ENCODE data around the gene CLCN6. TPM values are rescaled to one million over a fixed set of nuclear protein-coding genes. Genes with fewer than 3 reads are reported as not detected.

CLCN6 gene
- total RNA-seq, 2 donors from 2014 or later = 29.6 to 31.5 TPM

DNA sequence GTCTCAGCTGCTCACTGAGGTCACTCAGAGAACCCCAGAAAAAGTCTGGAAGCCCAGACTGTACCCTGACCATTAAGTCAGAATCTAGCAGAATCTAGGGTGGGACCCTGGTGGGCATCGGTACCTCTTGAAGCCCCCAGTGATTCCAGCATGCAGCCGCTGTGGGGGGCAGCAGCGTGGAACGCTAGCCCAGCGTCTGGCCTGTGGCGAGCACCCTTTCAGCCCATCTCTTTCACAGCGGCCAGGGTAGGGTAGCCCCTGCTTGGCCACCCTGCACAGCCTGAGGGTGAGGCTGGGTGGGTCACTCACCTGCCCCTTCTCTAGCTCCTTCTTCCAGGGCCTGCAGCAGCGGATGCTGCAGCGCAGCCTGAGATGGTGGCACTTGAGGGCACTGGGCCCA is 27.7 kb upstream of the CLCN6 start:
- no peak for DNase-seq
- Mint-ChIP-seq H3K4me3 (no peak overlapping the region), H3K4me1 (no peaks in the 10 kb centered on the region), H3K36me3 (ENCODE audit: low read depth) (no peaks in the 10 kb centered on the region), H3K9me3 (no peaks in the 10 kb centered on the region), H3K27me3 (ENCODE audit: insufficient read depth) (no peaks in the 10 kb centered on the region), H3K27ac (no peak overlapping the region)
- no peak overlapping the region for H3K27ac ChIP-seq (ENCODE audit: low read depth, low read length)
- no peak overlapping the region for H3K9ac ChIP-seq (ENCODE audit: extremely low read depth, low read length, poor library complexity, severe bottlenecking)
- no peaks in the 10 kb centered on the region for H3K27me3 ChIP-seq (ENCODE audit: control insufficient read depth, insufficient read depth, low read length, poor library complexity, severe bottlenecking)
- no peaks in the 10 kb centered on the region for H3K9me3 ChIP-seq (ENCODE audit: control insufficient read depth, low read length)
- 92 to 96% methylated on average over 4 to 9 of the region's 9 CpGs for WGBS, 2 experiments (ENCODE audit: insufficient coverage in 1 of 2, insufficient read length in 1 of 2)
- H3K4me1 ChIP-seq (ENCODE audit: control insufficient read depth, insufficient read depth, low read length) = no peaks in the 10 kb centered on the region
- no peak overlapping the region for H3K4me3 ChIP-seq (ENCODE audit: low read length)
- no peaks in the 10 kb centered on the region for H3K36me3 ChIP-seq (ENCODE audit: control insufficient read depth, insufficient read depth, low read length)
- TF ChIP-seq, protein P1, sequence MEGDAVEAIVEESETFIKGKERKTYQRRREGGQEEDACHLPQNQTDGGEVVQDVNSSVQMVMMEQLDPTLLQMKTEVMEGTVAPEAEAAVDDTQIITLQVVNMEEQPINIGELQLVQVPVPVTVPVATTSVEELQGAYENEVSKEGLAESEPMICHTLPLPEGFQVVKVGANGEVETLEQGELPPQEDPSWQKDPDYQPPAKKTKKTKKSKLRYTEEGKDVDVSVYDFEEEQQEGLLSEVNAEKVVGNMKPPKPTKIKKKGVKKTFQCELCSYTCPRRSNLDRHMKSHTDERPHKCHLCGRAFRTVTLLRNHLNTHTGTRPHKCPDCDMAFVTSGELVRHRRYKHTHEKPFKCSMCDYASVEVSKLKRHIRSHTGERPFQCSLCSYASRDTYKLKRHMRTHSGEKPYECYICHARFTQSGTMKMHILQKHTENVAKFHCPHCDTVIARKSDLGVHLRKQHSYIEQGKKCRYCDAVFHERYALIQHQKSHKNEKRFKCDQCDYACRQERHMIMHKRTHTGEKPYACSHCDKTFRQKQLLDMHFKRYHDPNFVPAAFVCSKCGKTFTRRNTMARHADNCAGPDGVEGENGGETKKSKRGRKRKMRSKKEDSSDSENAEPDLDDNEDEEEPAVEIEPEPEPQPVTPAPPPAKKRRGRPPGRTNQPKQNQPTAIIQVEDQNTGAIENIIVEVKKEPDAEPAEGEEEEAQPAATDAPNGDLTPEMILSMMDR (conservative IDR thresholded peaks at IDR 0.05) = no peak

DNA sequence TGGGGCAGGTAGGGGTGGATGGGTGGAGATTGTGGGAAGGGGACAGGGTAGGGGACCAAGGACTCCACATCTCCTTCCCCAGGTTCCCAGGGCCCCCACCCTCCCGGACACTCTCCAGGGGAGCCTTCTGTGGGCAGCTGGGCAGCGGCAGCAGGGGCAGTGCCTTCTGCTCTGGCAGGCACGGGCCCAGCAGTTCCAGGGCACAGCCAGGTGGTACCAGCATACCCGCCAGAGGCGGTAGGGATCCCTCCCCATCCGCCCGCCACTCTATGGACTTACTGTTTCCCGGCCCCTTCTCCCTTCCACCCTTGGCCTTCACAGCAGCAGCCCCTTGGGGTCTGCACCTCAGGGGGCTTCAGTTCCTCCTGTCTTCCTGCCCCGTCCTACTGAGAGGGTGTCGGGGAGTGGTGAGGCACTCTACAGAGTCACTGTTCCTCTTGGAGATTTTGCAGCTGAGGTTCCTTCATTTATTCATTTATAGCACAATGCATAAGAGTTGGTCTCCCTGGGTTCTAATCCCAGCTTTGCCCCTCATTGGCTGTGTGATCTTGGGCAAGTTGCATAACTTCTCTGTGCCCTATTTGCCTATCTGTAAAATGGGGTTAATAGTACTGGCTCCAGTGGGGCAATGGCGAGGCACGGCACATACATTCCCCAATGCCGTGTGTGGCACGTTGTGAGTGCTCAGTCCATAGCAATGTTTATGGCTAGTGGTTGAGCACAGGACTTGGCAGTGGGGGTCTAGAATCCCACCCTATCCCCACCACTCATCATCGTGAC is 27.0 kb upstream of the CLCN6 start:
- TF ChIP-seq, protein P1 (conservative IDR thresholded peaks at IDR 0.05) = no peak
- Mint-ChIP-seq H3K4me3 (no peak overlapping the region), H3K9me3 (no peaks in the 10 kb centered on the region), H3K36me3 (ENCODE audit: low read depth) (no peaks in the 10 kb centered on the region), H3K4me1 (no peaks in the 10 kb centered on the region), H3K27me3 (ENCODE audit: insufficient read depth) (no peaks in the 10 kb centered on the region), H3K27ac (no peak overlapping the region)
- Histone ChIP-seq H3K27me3 (ENCODE audit: control insufficient read depth, insufficient read depth, low read length, poor library complexity, severe bottlenecking) (no peaks in the 10 kb centered on the region), H3K4me3 (ENCODE audit: low read length) (no peak overlapping the region), H3K9me3 (ENCODE audit: control insufficient read depth, low read length) (no peaks in the 10 kb centered on the region), H3K9ac (ENCODE audit: extremely low read depth, low read length, poor library complexity, severe bottlenecking) (no peak overlapping the region), H3K36me3 (ENCODE audit: control insufficient read depth, insufficient read depth, low read length) (no peaks in the 10 kb centered on the region), H3K27ac (ENCODE audit: low read depth, low read length) (no peak overlapping the region), H3K4me1 (ENCODE audit: control insufficient read depth, insufficient read depth, low read length) (no peaks in the 10 kb centered on the region)
- DNase-seq = no peak
- 92 to 95% methylated on average over 4 to 15 of the region's 15 CpGs for WGBS, 2 experiments (ENCODE audit: insufficient coverage in 1 of 2, insufficient read length in 1 of 2)

DNA sequence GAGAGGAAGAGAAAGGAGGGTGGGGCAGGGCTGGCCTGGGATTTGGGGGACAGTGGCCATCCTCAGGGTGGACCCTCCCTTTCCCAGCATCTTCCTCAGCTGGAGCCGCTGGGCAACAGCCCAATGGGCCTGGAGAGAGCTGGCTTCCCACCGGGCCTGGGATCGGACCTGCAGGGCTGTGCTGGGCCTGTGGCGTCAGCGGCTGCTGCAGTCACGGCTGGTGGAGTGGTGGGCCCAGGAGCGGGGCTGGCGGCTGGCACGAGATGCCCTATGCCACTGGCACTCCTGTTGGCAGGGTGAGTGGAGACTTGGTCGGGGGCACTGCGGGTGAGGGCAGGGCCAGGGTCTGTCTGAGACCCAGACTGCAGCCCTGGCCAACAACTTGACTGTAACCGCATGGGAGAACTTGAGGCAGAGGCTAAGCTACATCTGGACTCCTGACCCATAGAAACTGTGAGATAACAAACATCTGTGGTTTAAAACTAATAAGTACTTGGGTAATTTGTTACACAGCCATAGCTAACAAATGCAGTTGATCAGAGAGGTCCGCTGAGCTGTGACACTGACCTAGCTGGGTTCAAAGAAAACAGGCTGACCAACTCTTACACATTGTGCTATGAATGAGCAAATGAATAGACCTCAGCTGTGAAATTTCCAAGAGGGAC is 26.1 kb upstream of the CLCN6 start:
- Histone ChIP-seq H3K4me1 (ENCODE audit: control insufficient read depth, insufficient read depth, low read length) (peaks cover 4% of the 10 kb centered on the region), H3K9ac (ENCODE audit: extremely low read depth, low read length, poor library complexity, severe bottlenecking) (no peak overlapping the region), H3K27ac (ENCODE audit: low read depth, low read length) (no peak overlapping the region), H3K4me3 (ENCODE audit: low read length) (no peak overlapping the region), H3K27me3 (ENCODE audit: control insufficient read depth, insufficient read depth, low read length, poor library complexity, severe bottlenecking) (no peaks in the 10 kb centered on the region), H3K36me3 (ENCODE audit: control insufficient read depth, insufficient read depth, low read length) (no peaks in the 10 kb centered on the region), H3K9me3 (ENCODE audit: control insufficient read depth, low read length) (no peaks in the 10 kb centered on the region)
- Mint-ChIP-seq H3K9me3 (no peaks in the 10 kb centered on the region), H3K27me3 (ENCODE audit: insufficient read depth) (no peaks in the 10 kb centered on the region), H3K36me3 (ENCODE audit: low read depth) (no peaks in the 10 kb centered on the region), H3K27ac (no peak overlapping the region), H3K4me3 (no peak overlapping the region), H3K4me1 (no peaks in the 10 kb centered on the region)
- WGBS, 2 experiments (ENCODE audit: insufficient coverage in 1 of 2, insufficient read length in 1 of 2) = 88 to 96% methylated on average over 6 to 13 of the region's 13 CpGs
- DNase-seq = no peak
- TF ChIP-seq, protein P1 (conservative IDR thresholded peaks at IDR 0.05) = no peak
